ENCODE measurements around the gene SIAH3. TPM values are rescaled to one million over a fixed set of nuclear protein-coding genes. Genes with fewer than 3 reads are reported as not detected.

Gene SIAH3
- polyA plus RNA-seq, 1 donor = 0.15 TPM

- DNase-seq = no peak
These were observed 31.3 kb downstream of the SIAH3 start for GRCh38 chr13:45820106-45820838.

GRCh38 chr13:45817833-45818232, 33.7 kb downstream of the SIAH3 start:
- no peak for DNase-seq

GRCh38 chr13:45816427-45816826, 35.1 kb downstream of the SIAH3 start:
- DNase-seq = no peak

DNA sequence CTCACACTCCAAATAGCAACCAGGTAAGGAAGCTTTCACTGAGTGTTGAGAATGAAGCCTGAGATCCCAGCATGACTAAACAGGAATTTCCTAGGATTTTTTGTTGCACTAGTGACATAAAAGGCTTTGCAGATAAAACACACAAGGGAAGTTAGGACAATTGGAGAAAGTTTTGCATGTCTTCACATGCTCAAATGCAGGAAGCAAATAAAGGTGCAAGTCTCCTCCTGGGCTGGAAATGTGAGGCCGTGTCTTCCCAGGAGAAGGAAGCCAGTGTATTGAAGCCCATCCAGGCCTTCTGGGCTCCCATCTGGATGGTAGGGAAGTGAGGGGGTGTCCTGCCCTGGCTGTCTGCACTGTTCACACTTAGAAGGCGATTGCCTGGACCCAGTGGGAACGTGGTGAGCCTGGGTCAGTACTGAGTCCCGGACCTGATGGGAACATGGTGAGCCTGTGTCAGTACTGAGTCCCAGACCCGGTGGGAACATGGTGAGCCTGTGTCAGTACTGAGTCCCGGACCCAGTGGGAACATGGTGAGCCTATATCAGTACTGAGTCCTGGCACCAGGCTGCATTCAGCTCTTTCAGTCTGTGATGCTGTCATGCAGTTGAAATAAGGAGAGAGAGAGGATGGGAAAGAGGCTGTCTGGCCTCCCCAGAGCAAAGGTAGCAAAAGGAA, 38.7 kb downstream of the SIAH3 start:
- DNase-seq = no peak

DNA sequence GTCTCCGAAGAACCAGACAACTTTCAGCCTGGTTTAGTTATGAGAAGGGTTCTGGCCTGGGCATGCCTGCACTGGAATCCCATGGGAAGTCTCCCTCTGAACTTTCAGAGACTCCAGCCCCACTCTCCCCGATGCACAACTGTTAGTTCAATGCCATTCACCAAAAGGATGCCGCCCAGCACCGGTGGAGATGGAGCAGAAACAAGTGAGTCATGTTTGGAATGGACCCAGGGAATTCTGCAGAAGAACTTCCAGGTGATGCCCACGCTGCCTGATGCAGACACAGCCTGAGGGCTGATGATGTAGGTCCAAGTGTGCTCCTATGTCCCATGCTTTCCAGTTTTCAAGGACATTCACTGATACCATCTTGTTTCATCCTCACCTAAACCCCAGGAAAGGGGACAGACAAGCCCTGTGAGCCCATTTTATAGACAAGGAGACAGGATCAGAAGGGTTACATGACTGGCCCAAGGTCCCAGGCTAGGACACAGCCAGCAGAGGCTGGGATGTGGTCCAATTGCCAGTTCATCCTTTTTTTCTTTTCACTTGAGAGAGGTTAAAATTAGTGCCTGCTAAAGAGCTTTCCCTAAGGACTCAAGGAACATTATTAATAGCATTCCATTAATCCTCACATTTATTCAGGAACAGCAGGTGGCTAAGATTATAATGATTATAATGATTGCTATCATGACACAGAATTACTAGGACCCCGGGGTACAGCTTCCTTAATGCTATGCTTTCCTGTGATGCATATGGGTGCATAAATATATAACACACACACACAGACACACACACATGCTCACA, 39.5 kb downstream of the SIAH3 start:
- DNase-seq = no peak

DNA sequence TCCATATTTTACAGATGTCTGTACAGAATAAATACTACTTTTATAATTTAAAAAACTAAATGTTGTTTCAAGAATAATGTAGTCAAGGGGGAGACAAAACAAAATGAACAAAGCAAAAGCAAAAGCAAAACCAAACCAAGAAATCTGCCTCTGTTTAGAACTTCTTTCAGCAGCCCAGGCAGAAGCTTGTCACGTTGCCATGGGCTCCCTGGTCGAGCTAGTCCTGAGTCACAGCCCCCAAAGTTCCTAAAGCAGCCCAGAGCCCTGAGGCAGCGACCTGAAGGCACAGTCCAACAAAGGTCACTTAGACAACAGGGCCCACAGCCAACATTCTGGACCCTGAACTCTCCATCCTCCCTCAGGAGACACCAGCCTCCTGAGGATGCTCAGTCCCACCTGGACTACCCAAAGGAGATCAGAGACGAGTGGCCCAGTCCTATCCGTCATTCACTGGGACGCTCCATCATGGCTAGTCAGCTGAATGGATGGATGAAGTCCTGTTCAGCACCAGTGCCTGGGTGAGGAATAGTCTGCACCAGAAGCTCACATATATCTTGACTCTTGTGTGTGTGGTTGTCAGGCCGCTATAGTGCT, 41.7 kb downstream of the SIAH3 start:
- DNase-seq = no peak

- DNase-seq = no peak
These were observed 42.6 kb downstream of the SIAH3 start for GRCh38 chr13:45808925-45809324.

GRCh38 chr13:45807520-45808099, 43.9 kb downstream of the SIAH3 start:
- DNase-seq = peak; percentile 11

GRCh38 chr13:45800485-45800884, 51.1 kb downstream of the SIAH3 start:
- DNase-seq = no peak

- DNase-seq = no peak
These were observed 52.1 kb downstream of the SIAH3 start for GRCh38 chr13:45799451-45799850.

GRCh38 chr13:45798851-45799250, 52.7 kb downstream of the SIAH3 start:
- no peak for DNase-seq

DNA sequence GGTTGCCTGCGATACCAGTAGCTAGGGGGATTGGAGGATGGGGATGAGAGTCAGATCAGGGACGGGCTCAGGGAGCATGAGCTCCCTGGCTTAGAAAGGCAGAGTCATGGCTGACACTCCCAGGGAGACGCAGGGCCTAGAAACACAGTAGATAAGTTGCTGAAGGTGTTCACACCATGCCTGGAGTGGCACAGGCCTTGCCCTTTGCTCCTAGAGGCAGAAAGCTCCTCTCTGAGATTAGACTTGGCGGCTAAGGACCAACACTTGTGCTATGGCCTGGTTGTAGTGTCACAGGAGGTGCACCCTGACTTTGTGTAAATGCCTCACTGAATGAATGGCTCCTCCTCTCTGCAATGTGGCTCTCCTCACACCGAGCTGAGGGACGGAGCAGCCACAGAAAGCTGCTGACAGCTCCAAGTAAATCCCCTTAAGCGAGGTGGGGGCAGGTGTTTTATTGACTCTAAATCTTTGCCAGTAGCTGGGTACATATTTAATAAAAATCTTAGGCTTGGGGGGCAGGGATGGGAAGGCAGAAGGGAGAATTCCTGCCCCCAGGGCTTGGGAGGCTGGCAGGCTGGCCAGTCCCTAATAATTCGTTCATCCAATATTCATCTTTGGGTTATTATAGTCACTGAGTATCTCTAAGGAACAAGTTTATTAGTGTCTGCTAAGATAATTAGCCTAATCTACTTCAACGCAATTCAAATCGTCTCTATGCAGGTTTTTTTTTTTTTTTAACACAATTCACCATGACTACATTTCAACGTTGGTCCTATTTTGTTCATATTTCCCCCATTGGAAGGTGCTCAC, 54.9 kb downstream of the SIAH3 start:
- no peak for DNase-seq

DNA sequence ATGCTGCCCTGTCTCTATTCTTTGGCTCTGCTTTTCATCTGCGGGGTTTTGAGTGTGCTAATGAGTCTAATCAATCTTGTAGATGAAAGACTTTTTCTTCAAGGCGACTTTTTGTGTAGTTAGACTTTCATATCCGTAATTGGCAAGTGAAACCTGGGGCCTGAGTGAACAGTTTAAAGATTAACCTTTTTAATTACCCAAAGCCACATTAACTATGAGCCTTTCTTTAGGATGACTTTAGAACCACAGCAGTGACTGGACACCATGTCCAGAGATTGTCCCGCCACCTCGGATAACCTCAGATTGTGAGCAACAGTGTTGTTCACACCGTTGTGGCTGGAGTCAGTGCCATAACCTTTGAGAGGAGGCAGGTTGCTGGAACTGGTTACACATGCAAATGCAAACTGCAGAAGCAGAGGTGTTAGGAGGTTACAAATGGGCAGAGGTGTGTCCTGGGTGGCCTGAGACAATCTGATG, 58.7 kb downstream of the SIAH3 start:
- no peak for DNase-seq

- DNase-seq = no peak
These were observed 63.5 kb downstream of the SIAH3 start for GRCh38 chr13:45788011-45788410.

GRCh38 chr13:45787346-45787745, 64.2 kb downstream of the SIAH3 start:
- DNase-seq = no peak

GRCh38 chr13:45786293-45786920, 65.1 kb downstream of the SIAH3 start:
- no peak for DNase-seq

GRCh38 chr13:45784755-45785675, 66.5 kb downstream of the SIAH3 start:
- DNase-seq = no peak

DNA sequence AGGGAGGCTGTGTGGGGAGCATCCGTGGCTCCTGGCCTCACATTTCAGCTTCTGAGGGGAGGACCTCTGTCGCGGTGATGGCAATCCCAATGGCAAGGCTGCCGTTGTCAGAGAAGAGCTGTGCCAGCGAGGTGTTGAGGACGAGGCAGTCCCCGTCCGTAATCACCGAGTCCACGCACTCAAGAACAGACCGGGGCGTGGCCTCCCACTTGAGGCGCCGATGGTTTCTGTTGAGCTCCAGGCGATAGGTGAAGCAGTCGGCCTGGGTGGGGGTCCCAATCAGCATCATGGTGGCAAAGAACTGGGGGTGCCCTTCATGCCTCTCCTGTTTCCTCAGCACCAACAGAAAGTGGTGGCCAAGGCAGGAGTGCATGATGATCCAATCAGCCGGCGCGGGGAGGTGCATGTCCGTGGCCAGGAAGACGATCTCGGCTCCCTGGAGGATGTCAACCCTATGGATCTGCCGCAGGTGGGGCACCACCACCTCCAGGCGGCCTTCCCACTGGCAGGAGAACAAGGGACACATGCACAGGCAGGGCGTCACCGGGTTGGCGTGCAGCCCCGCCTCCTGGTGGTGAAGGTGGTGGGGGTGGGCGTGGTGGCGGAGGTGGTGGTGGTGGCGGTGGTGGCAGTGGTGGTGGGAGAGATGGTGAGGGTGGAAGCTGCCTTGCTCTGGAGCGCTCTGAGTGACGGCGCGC, 68.1 kb downstream of the SIAH3 start:
- DNase-seq = no peak

DNA sequence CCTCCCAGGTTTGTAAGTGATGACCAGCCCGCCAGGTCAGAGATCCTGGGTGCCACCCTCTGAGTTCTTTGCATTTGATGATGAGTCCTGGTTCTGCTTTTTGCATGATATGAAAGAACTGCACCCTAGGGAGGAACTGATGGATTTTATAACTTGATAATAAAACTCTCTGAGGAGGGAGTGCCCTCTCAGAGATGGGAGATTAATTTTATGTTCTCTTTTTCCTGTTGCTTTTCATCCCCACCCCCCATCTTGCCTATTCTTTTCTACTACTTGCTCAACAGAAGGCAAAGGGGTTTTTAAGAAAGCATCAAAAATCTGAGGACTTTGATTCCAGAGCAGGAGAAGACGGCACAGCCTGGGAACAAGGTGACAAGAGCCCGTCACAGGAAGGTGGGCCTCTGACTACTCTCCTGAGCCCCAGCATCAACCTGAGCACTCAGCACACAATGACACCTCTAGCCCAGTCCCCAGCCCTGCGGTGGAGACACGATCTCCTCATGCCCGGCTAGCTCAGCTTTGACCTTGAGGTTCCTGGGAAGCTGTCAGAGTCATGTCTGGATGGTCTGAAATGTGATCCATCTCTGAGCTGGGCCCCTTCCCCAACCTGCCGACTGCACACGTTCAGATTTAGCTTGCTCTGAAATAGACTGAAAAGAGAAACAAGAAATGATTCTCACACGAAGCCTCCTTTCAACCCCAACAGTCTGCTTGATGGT, 69.1 kb downstream of the SIAH3 start:
- no peak for DNase-seq
